Stomach (tissue), 4 donors: Measurements from ENCODE around the gene TRIM59.

Experiments
- POLR2A ChIP-seq, 4 donors: fragments of 450-650 bp; IDR thresholded peaks; one replicate each; pipeline ENCODE4 v1.6.1; 2016; ENCODE audit warnings: antibody characterized with exemption in 4 of 4, control low read depth in 2 of 4, mild to moderate bottlenecking in 1 of 4, moderate library complexity in 1 of 4
- POLR2AphosphoS5 ChIP-seq, 3 donors: sonication (generic); formaldehyde crosslinking; IDR thresholded peaks; one replicate each; pipeline ENCODE4 v1.6.1; 2016; ENCODE audit warnings: antibody characterized with exemption in 3 of 3
- TF ChIP-seq, protein P1 (sequence below), 7 experiments: fragments of 450-650 bp in 4 of 7; fragments of 200-600 bp in 3 of 7; sonication (generic) in 3 of 7; IDR thresholded peaks; one replicate each; pipeline ENCODE4 v1.5.1; 2016 to 2019; ENCODE audit warnings: antibody characterized with exemption in 7 of 7, control low read depth in 2 of 7, mild to moderate bottlenecking in 1 of 7

DNA sequence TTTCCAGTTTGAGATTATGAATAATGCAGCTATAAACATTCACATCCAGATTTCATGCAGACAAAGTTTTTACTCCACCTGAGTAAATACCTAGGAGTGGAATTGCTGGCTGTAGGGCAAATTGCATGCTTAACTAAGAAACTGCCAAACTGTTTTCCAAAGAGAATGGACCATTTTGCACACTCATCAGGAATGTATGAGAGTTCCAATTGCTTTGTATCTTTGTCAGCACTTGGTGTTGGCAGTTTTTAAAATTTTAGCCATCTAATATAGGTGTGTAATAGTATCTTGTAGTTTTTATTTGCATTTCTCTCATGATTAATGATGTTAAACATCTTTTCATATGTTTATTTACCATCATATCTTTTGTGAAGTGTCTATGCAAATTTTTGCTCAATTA is 40.6 kb upstream of the TRIM59 start:
- TF ChIP-seq, protein P1, sequence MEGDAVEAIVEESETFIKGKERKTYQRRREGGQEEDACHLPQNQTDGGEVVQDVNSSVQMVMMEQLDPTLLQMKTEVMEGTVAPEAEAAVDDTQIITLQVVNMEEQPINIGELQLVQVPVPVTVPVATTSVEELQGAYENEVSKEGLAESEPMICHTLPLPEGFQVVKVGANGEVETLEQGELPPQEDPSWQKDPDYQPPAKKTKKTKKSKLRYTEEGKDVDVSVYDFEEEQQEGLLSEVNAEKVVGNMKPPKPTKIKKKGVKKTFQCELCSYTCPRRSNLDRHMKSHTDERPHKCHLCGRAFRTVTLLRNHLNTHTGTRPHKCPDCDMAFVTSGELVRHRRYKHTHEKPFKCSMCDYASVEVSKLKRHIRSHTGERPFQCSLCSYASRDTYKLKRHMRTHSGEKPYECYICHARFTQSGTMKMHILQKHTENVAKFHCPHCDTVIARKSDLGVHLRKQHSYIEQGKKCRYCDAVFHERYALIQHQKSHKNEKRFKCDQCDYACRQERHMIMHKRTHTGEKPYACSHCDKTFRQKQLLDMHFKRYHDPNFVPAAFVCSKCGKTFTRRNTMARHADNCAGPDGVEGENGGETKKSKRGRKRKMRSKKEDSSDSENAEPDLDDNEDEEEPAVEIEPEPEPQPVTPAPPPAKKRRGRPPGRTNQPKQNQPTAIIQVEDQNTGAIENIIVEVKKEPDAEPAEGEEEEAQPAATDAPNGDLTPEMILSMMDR (IDR thresholded peaks at IDR 0.05) = no peak
- TF ChIP-seq POLR2A (IDR thresholded peaks at IDR 0.05) (no peak), POLR2AphosphoS5 (IDR thresholded peaks at IDR 0.05) (no peak)
